ENCODE data around the gene GZMH.

DNA sequence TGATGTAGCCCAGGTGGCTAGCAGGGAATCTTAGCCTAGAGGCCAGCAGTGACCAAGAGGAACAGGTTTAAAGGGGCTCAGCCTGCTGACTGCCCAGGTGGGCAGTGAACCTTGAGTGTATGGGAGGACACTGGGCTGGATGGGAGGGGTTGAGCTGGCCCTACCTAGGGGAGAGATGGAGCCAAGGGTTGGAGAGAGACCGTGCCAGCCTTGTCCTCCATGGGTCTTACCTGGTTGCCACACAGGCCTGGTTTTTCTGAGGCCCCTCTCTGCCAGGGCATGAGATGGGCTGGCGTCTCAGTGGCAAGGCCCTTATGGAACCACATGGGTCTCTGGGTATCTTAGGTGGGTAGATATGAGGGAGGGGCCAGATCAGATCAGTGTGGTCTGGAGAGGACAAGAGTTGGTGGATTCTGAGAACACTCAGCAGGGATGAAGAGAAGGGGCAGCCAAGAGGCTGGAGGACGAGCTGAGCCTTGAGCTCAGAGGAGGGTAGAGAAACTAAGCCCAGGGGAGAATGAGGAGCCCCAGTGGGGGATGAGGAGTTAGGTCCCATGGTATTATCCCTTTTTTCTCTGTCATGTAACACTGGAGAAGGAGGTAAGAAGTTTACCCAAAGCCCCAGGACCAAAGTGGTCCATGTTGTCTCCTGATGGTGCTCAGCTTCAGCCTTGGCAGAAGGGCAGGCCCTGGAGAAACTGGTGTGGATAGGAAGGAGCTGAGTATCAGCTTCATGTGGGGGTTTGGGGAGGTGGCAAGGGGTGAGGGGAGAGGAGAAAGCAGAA is 20.8 kb upstream of the GZMH start:
- TF ChIP-seq, protein P1, sequence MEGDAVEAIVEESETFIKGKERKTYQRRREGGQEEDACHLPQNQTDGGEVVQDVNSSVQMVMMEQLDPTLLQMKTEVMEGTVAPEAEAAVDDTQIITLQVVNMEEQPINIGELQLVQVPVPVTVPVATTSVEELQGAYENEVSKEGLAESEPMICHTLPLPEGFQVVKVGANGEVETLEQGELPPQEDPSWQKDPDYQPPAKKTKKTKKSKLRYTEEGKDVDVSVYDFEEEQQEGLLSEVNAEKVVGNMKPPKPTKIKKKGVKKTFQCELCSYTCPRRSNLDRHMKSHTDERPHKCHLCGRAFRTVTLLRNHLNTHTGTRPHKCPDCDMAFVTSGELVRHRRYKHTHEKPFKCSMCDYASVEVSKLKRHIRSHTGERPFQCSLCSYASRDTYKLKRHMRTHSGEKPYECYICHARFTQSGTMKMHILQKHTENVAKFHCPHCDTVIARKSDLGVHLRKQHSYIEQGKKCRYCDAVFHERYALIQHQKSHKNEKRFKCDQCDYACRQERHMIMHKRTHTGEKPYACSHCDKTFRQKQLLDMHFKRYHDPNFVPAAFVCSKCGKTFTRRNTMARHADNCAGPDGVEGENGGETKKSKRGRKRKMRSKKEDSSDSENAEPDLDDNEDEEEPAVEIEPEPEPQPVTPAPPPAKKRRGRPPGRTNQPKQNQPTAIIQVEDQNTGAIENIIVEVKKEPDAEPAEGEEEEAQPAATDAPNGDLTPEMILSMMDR (conservative IDR thresholded peaks at IDR 0.05; ENCODE audit: low read length): no peak
- no peak for TF ChIP-seq EZH2phosphoT487 (IDR thresholded peaks at IDR 0.05; ENCODE audit: borderline replicate concordance)
